Endodermal cell (in vitro differentiated cells): Measurements from ENCODE around the gene GRIK3. TPM values are rescaled to one million over a fixed set of nuclear protein-coding genes. Genes with fewer than 3 reads are reported as not detected.

Experiments
- DNase-seq: peaks from one replicate; pipeline ENCODE4 v3.0.0-alpha.2; 2017
- H3K27ac ChIP-seq: 2 replicates; pipeline ENCODE4 v1.5.1; 2013; ENCODE audit warnings: mild to moderate bottlenecking, low read depth, low read length, moderate library complexity
- H3K27me3 ChIP-seq: 2 replicates; pipeline ENCODE4 v1.6.1; 2013; ENCODE audit warnings: mild to moderate bottlenecking, low read length, moderate library complexity; ENCODE audit not compliant: insufficient read depth, control insufficient read depth, poor library complexity, severe bottlenecking
- H3K36me3 ChIP-seq: 2 replicates; pipeline ENCODE4 v1.7.0; 2013; ENCODE audit warnings: mild to moderate bottlenecking, low read length, moderate library complexity; ENCODE audit not compliant: control insufficient read depth, insufficient read depth
- H3K4me1 ChIP-seq: one replicate; pipeline ENCODE4 v1.7.0; 2013; ENCODE audit warnings: low read length; ENCODE audit not compliant: control insufficient read depth, insufficient read depth
- H3K4me3 ChIP-seq: 2 replicates; pipeline ENCODE4 v1.5.1; 2013; ENCODE audit warnings: mild to moderate bottlenecking, low read length, moderate library complexity
- H3K9ac ChIP-seq: 2 replicates; pipeline ENCODE4 v1.6.1; 2013; ENCODE audit warnings: mild to moderate bottlenecking, low read length, moderate library complexity; ENCODE audit not compliant: poor library complexity, severe bottlenecking; ENCODE audit errors: extremely low read depth
- H3K9me3 ChIP-seq: 2 replicates; pipeline ENCODE4 v1.6.1; 2013; ENCODE audit warnings: mild to moderate bottlenecking, low read length, moderate library complexity; ENCODE audit not compliant: control insufficient read depth
- H3K27ac Mint-ChIP-seq: 2 replicates; pipeline ENCODE4 v1.8.0; 2020; ENCODE audit warnings: mixed read lengths
- H3K27me3 Mint-ChIP-seq: 2 replicates; pipeline ENCODE4 v1.8.0; 2021; ENCODE audit warnings: mild to moderate bottlenecking, mixed read lengths; ENCODE audit not compliant: insufficient read depth
- H3K36me3 Mint-ChIP-seq: 2 replicates; pipeline ENCODE4 v1.8.0; 2020; ENCODE audit warnings: low read depth, mixed read lengths
- H3K4me1 Mint-ChIP-seq: 2 replicates; pipeline ENCODE4 v1.8.0; 2020; ENCODE audit warnings: mixed read lengths
- H3K4me3 Mint-ChIP-seq: 2 replicates; pipeline ENCODE4 v1.8.0; 2020; ENCODE audit warnings: mild to moderate bottlenecking, moderate library complexity, mixed read lengths
- H3K9me3 Mint-ChIP-seq: 2 replicates; pipeline ENCODE4 v1.8.0; 2020; ENCODE audit warnings: mild to moderate bottlenecking, mixed read lengths
- CTCF ChIP-seq: fragments of 200-600 bp; sonication (generic); conservative IDR thresholded peaks from 2 replicates; pipeline ENCODE4 v1.5.0; 2021; ENCODE audit warnings: antibody characterized with exemption, mild to moderate bottlenecking
- WGBS, 2 experiments: methylation state at CpG; one replicate each; pipeline versions ENCODE4 v1.1.5 to v1.1.7; 2013; ENCODE audit warnings: missing lambda C conversion rate in 2 of 2, mixed read lengths in 1 of 2; ENCODE audit not compliant: insufficient coverage in 1 of 2, insufficient read length in 1 of 2; 5-methylcytosine and 5-hydroxymethylcytosine counted together
- total RNA-seq, 2 donors: library from RNA; stranded (reverse); fragmentation: NEBNext Ultra II Directional in 1 of 2; extraction: Animal tissue kit (Norgen Biotek cat#: 25700) in 1 of 2; gene quantifications; 2 replicates in 1 of 2; 3 replicates in 1 of 2; pipeline ENCODE4 v1.2.1, GENCODE V29; 2021

Gene GRIK3
- total RNA-seq, 2 donors from 2014 or later, result 13.4 to 32.4 TPM

GRCh38 chr1:37056325-37056724 lies 22.0 kb upstream of the GRIK3 start:
- Mint-ChIP-seq H3K27ac (no peak overlapping the region), H3K4me1 (peaks cover 8% of the 10 kb centered on the region), H3K4me3 (no peak overlapping the region), H3K36me3 (no peaks in the 10 kb centered on the region), H3K27me3 (peaks cover 2% of the 10 kb centered on the region), H3K9me3 (no peaks in the 10 kb centered on the region)
- Histone ChIP-seq H3K27ac (no peak overlapping the region), H3K4me1 (no peaks in the 10 kb centered on the region), H3K4me3 (no peak overlapping the region), H3K27me3 (no peaks in the 10 kb centered on the region), H3K9me3 (no peaks in the 10 kb centered on the region), H3K9ac (no peak overlapping the region), H3K36me3 (no peaks in the 10 kb centered on the region)
- peak; percentile 67 for DNase-seq
- WGBS, 2 experiments, result 66 to 70% methylated on average over 2 to 6 of the region's 6 CpGs
- TF ChIP-seq CTCF, result peak; percentile 45

GRCh38 chr1:37055631-37056030 lies 21.3 kb upstream of the GRIK3 start:
- no peak overlapping the region for H3K27ac Mint-ChIP-seq
- H3K36me3 Mint-ChIP-seq, result no peaks in the 10 kb centered on the region
- no peaks in the 10 kb centered on the region for H3K9me3 ChIP-seq
- peaks cover 8% of the 10 kb centered on the region for H3K4me1 Mint-ChIP-seq
- H3K36me3 ChIP-seq, result no peaks in the 10 kb centered on the region
- H3K27me3 Mint-ChIP-seq, result peaks cover 2% of the 10 kb centered on the region
- no peak overlapping the region for H3K4me3 ChIP-seq
- no peak for DNase-seq
- no peak overlapping the region for H3K9ac ChIP-seq
- H3K9me3 Mint-ChIP-seq, result no peaks in the 10 kb centered on the region
- no peak overlapping the region for H3K27ac ChIP-seq
- no peak overlapping the region for H3K4me3 Mint-ChIP-seq
- no peaks in the 10 kb centered on the region for H3K4me1 ChIP-seq
- 73 to 100% methylated on average over 1 to 3 of the region's 3 CpGs for WGBS, 2 experiments
- TF ChIP-seq CTCF, result no peak
- no peaks in the 10 kb centered on the region for H3K27me3 ChIP-seq

- no peak overlapping the region for H3K9ac ChIP-seq
- Mint-ChIP-seq H3K4me3 (no peak overlapping the region), H3K27me3 (peaks cover 4% of the 10 kb centered on the region), H3K4me1 (peaks cover 8% of the 10 kb centered on the region), H3K9me3 (no peaks in the 10 kb centered on the region), H3K36me3 (no peaks in the 10 kb centered on the region), H3K27ac (no peak overlapping the region)
- H3K27ac ChIP-seq, result no peak overlapping the region
- no peaks in the 10 kb centered on the region for H3K36me3 ChIP-seq
- no peaks in the 10 kb centered on the region for H3K27me3 ChIP-seq
- H3K4me1 ChIP-seq, result no peaks in the 10 kb centered on the region
- TF ChIP-seq CTCF, result no peak
- H3K9me3 ChIP-seq, result no peaks in the 10 kb centered on the region
- H3K4me3 ChIP-seq, result no peak overlapping the region
- 87 to 100% methylated on average over 3 to 5 of the region's 5 CpGs for WGBS, 2 experiments
- DNase-seq, result no peak
These were observed 18.9 kb upstream of the GRIK3 start for GRCh38 chr1:37053173-37053572.
